HepG2 (cell line): ENCODE results near the gene FAAP100. TPM values are rescaled to one million over a fixed set of nuclear protein-coding genes. Genes with fewer than 3 reads are reported as not detected.

Experiments
- ATM ChIP-seq: fragments of 450-650 bp; IDR thresholded peaks from 2 replicates; pipeline ENCODE4 v1.7.1; 2017; ENCODE audit warnings: mild to moderate bottlenecking, borderline replicate concordance
- HMG20A ChIP-seq: IDR thresholded peaks from 2 replicates; pipeline ENCODE4 v1.6.1; 2016; ENCODE audit warnings: borderline replicate concordance
- MIXL1 ChIP-seq: IDR thresholded peaks from 2 replicates; pipeline ENCODE4 v1.6.1; 2016
- NCOA2 ChIP-seq: sonication (generic); formaldehyde crosslinking; IDR thresholded peaks from 2 replicates; pipeline ENCODE4 v1.8.0; 2022; ENCODE audit warnings: inconsistent platforms
- PPARG ChIP-seq: conservative IDR thresholded peaks from 2 replicates; pipeline ENCODE4 v1.6.1; 2016; ENCODE audit warnings: missing biosample characterization, missing genetic modification reagents
- TCF7 ChIP-seq: sonication (generic); IDR thresholded peaks from 2 replicates; pipeline ENCODE4 v1.6.1; 2016; ENCODE audit warnings: antibody characterized with exemption, low read depth
- TOE1 ChIP-seq: sonication (generic); formaldehyde crosslinking; IDR thresholded peaks from 2 replicates; pipeline ENCODE4 v1.4.0; 2020; ENCODE audit warnings: mild to moderate bottlenecking, missing genetic modification reagents
- ZNF232 ChIP-seq: sonication (generic); formaldehyde crosslinking; IDR thresholded peaks from 2 replicates; pipeline ENCODE4 v1.4.0; 2020; ENCODE audit warnings: missing genetic modification reagents, borderline replicate concordance
- ZNF251 ChIP-seq: sonication (generic); formaldehyde crosslinking; IDR thresholded peaks from 2 replicates; pipeline ENCODE4 v1.9.0; 2021; ENCODE audit warnings: mild to moderate bottlenecking, missing genetic modification reagents
- ZNF33A ChIP-seq: sonication (generic); formaldehyde crosslinking; IDR thresholded peaks from 2 replicates; pipeline ENCODE4 v1.5.1; 2020; ENCODE audit warnings: missing genetic modification reagents, mild to moderate bottlenecking, moderate library complexity, borderline replicate concordance
- ZNF567 ChIP-seq: sonication (generic); formaldehyde crosslinking; IDR thresholded peaks from 2 replicates; pipeline ENCODE4 v1.8.1; 2023; ENCODE audit warnings: mild to moderate bottlenecking, missing genetic modification reagents, borderline replicate concordance
- ZNF678 ChIP-seq: sonication (generic); formaldehyde crosslinking; IDR thresholded peaks from 2 replicates; pipeline ENCODE4 v1.4.0; 2020; ENCODE audit warnings: mild to moderate bottlenecking, missing genetic modification reagents
- ZNF773 ChIP-seq: sonication (generic); formaldehyde crosslinking; IDR thresholded peaks from 2 replicates; pipeline ENCODE4 v1.4.0; 2020; ENCODE audit warnings: missing genetic modification reagents, borderline replicate concordance
- ZNF839 ChIP-seq: sonication (generic); formaldehyde crosslinking; IDR thresholded peaks from 2 replicates; pipeline ENCODE4 v1.4.0; 2020; ENCODE audit warnings: missing genetic modification reagents, mild to moderate bottlenecking, borderline replicate concordance
- polyA plus RNA-seq, 8 experiments: library from polyadenylated mRNA; depleted of rRNA in 3 of 8; stranded (reverse) in 7 of 8; unstranded in 1 of 8; fragments of >200 nt; fragmentation: Illumina TruSeq in 4 of 8; extraction: Trizol in 4 of 8; gene quantifications; 2 replicates each; pipeline versions ENCODE4 v1.2.1 to v1.2.3, GENCODE V29; 2011 to 2016; ENCODE audit warnings: low read depth in 4 of 8, missing spikeins in 1 of 8, mixed read lengths in 1 of 8; ENCODE audit not compliant: insufficient read depth in 1 of 8
- total RNA-seq, 5 experiments: library from RNA; depleted of rRNA; stranded (reverse); fragments of >200 nt; fragmentation: Illumina TruSeq; extraction: Trizol; gene quantifications; 2 replicates each; pipeline ENCODE4 v1.2.3, GENCODE V29; 2016; ENCODE audit warnings: low read depth in 1 of 5
- TF ChIP-seq, protein P1 (sequence below): IDR thresholded peaks from 2 replicates; pipeline ENCODE4 v1.6.1; 2018; ENCODE audit warnings: missing genetic modification reagents, mild to moderate bottlenecking, missing compliant biosample characterization
- TF ChIP-seq, protein P2 (sequence below): IDR thresholded peaks from 2 replicates; pipeline ENCODE4 v1.6.1; 2016; ENCODE audit warnings: low read depth, missing genetic modification reagents, missing compliant biosample characterization
- TF ChIP-seq, protein P3 (sequence below): sonication (generic); formaldehyde crosslinking; IDR thresholded peaks from 2 replicates; pipeline ENCODE4 v1.8.0; 2022; ENCODE audit warnings: missing genetic modification reagents, mild to moderate bottlenecking, moderate library complexity, borderline replicate concordance
- TF ChIP-seq, protein P4 (sequence below), 2 experiments: sonication (generic) in 1 of 2; formaldehyde crosslinking in 1 of 2; IDR thresholded peaks; 2 replicates each; pipeline versions ENCODE4 v1.4.0 to v1.6.1; 2016 to 2020; ENCODE audit warnings: borderline replicate concordance in 1 of 2, low read depth in 1 of 2, mild to moderate bottlenecking in 1 of 2, missing genetic modification reagents in 1 of 2

FAAP100 gene
- total and polyA plus RNA-seq, 2 of the 13 experiments (the other 11 are each of a cell fraction or from before 2014, with no cell fraction given) = 7.6 to 20.8 TPM

DNA sequence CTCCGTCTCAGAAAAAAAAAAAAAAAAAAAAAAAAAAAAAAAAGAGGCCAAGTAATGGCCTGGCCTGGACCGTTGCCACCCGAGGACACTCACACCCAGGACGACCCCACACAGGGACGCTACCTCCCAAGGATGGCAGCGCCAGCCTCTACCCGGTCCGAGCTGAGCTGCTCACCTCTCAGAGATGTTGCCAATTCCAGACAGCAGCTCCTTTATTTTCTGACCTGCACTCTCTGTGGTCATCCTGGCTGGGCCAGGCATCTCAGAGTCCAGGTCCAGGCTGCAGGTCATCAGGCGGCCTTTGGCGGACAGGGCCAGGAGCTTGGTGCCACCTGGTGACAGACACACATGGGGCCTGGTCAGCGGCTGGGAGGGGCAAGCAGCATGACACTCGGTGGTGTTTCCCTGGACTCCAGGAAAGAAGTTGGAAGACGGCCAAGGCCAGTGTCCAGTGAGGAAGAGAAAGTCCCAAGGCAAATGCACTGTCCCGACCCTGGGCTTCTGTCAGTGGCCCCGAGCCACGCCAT, 3.1 kb downstream of the FAAP100 start (continued):
- no peak for TF ChIP-seq ZNF839 (CRISPR knock-in tag)
- TF ChIP-seq, protein P1, sequence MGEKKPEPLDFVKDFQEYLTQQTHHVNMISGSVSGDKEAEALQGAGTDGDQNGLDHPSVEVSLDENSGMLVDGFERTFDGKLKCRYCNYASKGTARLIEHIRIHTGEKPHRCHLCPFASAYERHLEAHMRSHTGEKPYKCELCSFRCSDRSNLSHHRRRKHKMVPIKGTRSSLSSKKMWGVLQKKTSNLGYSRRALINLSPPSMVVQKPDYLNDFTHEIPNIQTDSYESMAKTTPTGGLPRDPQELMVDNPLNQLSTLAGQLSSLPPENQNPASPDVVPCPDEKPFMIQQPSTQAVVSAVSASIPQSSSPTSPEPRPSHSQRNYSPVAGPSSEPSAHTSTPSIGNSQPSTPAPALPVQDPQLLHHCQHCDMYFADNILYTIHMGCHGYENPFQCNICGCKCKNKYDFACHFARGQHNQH (CRISPR knock-in tag) = no peak
- TF ChIP-seq, protein P2, sequence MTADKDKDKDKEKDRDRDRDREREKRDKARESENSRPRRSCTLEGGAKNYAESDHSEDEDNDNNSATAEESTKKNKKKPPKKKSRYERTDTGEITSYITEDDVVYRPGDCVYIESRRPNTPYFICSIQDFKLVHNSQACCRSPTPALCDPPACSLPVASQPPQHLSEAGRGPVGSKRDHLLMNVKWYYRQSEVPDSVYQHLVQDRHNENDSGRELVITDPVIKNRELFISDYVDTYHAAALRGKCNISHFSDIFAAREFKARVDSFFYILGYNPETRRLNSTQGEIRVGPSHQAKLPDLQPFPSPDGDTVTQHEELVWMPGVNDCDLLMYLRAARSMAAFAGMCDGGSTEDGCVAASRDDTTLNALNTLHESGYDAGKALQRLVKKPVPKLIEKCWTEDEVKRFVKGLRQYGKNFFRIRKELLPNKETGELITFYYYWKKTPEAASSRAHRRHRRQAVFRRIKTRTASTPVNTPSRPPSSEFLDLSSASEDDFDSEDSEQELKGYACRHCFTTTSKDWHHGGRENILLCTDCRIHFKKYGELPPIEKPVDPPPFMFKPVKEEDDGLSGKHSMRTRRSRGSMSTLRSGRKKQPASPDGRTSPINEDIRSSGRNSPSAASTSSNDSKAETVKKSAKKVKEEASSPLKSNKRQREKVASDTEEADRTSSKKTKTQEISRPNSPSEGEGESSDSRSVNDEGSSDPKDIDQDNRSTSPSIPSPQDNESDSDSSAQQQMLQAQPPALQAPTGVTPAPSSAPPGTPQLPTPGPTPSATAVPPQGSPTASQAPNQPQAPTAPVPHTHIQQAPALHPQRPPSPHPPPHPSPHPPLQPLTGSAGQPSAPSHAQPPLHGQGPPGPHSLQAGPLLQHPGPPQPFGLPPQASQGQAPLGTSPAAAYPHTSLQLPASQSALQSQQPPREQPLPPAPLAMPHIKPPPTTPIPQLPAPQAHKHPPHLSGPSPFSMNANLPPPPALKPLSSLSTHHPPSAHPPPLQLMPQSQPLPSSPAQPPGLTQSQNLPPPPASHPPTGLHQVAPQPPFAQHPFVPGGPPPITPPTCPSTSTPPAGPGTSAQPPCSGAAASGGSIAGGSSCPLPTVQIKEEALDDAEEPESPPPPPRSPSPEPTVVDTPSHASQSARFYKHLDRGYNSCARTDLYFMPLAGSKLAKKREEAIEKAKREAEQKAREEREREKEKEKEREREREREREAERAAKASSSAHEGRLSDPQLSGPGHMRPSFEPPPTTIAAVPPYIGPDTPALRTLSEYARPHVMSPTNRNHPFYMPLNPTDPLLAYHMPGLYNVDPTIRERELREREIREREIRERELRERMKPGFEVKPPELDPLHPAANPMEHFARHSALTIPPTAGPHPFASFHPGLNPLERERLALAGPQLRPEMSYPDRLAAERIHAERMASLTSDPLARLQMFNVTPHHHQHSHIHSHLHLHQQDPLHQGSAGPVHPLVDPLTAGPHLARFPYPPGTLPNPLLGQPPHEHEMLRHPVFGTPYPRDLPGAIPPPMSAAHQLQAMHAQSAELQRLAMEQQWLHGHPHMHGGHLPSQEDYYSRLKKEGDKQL (CRISPR knock-in tag) = no peak
- no peak for TF ChIP-seq TOE1 (CRISPR knock-in tag)
- no peak for TF ChIP-seq ZNF773 (CRISPR knock-in tag)
- TF ChIP-seq HMG20A (CRISPR knock-in tag) = no peak
- no peak for TF ChIP-seq TCF7
- TF ChIP-seq, protein P3, sequence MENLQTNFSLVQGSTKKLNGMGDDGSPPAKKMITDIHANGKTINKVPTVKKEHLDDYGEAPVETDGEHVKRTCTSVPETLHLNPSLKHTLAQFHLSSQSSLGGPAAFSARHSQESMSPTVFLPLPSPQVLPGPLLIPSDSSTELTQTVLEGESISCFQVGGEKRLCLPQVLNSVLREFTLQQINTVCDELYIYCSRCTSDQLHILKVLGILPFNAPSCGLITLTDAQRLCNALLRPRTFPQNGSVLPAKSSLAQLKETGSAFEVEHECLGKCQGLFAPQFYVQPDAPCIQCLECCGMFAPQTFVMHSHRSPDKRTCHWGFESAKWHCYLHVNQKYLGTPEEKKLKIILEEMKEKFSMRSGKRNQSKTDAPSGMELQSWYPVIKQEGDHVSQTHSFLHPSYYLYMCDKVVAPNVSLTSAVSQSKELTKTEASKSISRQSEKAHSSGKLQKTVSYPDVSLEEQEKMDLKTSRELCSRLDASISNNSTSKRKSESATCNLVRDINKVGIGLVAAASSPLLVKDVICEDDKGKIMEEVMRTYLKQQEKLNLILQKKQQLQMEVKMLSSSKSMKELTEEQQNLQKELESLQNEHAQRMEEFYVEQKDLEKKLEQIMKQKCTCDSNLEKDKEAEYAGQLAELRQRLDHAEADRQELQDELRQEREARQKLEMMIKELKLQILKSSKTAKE (CRISPR knock-in tag) = no peak
- TF ChIP-seq, protein P4, sequence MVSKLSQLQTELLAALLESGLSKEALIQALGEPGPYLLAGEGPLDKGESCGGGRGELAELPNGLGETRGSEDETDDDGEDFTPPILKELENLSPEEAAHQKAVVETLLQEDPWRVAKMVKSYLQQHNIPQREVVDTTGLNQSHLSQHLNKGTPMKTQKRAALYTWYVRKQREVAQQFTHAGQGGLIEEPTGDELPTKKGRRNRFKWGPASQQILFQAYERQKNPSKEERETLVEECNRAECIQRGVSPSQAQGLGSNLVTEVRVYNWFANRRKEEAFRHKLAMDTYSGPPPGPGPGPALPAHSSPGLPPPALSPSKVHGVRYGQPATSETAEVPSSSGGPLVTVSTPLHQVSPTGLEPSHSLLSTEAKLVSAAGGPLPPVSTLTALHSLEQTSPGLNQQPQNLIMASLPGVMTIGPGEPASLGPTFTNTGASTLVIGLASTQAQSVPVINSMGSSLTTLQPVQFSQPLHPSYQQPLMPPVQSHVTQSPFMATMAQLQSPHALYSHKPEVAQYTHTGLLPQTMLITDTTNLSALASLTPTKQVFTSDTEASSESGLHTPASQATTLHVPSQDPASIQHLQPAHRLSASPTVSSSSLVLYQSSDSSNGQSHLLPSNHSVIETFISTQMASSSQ (IDR thresholded peaks at IDR 0.05; ENCODE audit: low read depth) = no peak
- TF ChIP-seq, protein P4 (CRISPR knock-in tag; IDR thresholded peaks at IDR 0.05; ENCODE audit: borderline replicate concordance) = no peak
- TF ChIP-seq NCOA2 (CRISPR knock-in tag) = no peak
- no peak for TF ChIP-seq PPARG (CRISPR knock-in tag)
- TF ChIP-seq MIXL1 (CRISPR knock-in tag) = no peak
- no peak for TF ChIP-seq ATM
- TF ChIP-seq ZNF33A (CRISPR knock-in tag) = no peak
- TF ChIP-seq ZNF678 (CRISPR knock-in tag) = no peak
- TF ChIP-seq ZNF232 (CRISPR knock-in tag) = no peak
- TF ChIP-seq ZNF567 (CRISPR knock-in tag) = no peak
- TF ChIP-seq ZNF251 = no peak
